Testis (tissue), 3 donors: ENCODE measurements around the gene UCK1. TPM values are rescaled to one million over a fixed set of nuclear protein-coding genes. Genes with fewer than 3 reads are reported as not detected.

Experiments
- DNase-seq: peaks from one replicate; pipeline ENCODE4 v3.0.0-alpha.2; 2019
- H3K27ac ChIP-seq, 2 donors: fragments of 200-600 bp; sonication (generic); one replicate each; pipeline ENCODE4 v1.5.1; 2019
- H3K27me3 ChIP-seq: fragments of 200-600 bp; sonication (generic); one replicate; pipeline ENCODE4 v1.5.1; 2019
- H3K36me3 ChIP-seq: fragments of 200-600 bp; sonication (generic); one replicate; pipeline ENCODE4 v1.5.1; 2017; ENCODE audit warnings: low read depth; ENCODE audit errors: missing control alignments
- H3K4me1 ChIP-seq: fragments of 200-600 bp; sonication (generic); one replicate; pipeline ENCODE4 v1.5.1; 2019
- H3K4me3 ChIP-seq, 2 donors: fragments of 200-600 bp; sonication (generic); one replicate each; pipeline ENCODE4 v1.5.1; 2017 to 2019
- H3K9me3 ChIP-seq: fragments of 200-600 bp; sonication (generic); one replicate; pipeline ENCODE4 v1.5.1; 2017
- POLR2A ChIP-seq: fragments of 450-650 bp; IDR thresholded peaks from one replicate; pipeline ENCODE4 v1.6.1; 2017; ENCODE audit warnings: antibody characterized with exemption, mild to moderate bottlenecking, moderate library complexity
- WGBS, 2 donors: methylation state at CpG; one replicate each; pipeline ENCODE4 v1.1.5; 2018; 5-methylcytosine and 5-hydroxymethylcytosine counted together
- intact Hi-C: fragments of 100-400 bp; cut with DNase I; formaldehyde crosslinking; loops from one replicate; pipeline ENCODE4 v1.15.1; 2023; ENCODE audit warnings: low total_unique reads
- polyA plus RNA-seq: library from polyadenylated mRNA; stranded (reverse); fragments of 350-450 nt; fragmentation: Illumina TruSeq; extraction: RNeasy Lipid Tissue Mini Kit (QIAGEN cat#74804); gene quantifications from one replicate; pipeline ENCODE4 v1.2.3, GENCODE V29; 2014; ENCODE audit warnings: low read depth, low replicate concordance; ENCODE audit not compliant: insufficient read depth
- total RNA-seq, 2 donors: library from RNA; depleted of rRNA; stranded (reverse); fragments of >200 nt; gene quantifications; one replicate each; pipeline ENCODE4 v1.2.3, GENCODE V29; 2016
- TF ChIP-seq, protein P1 (sequence below), 3 experiments: fragments of 450-650 bp in 2 of 3; fragments of 200-600 bp in 1 of 3; sonication (generic) in 1 of 3; IDR thresholded peaks; one replicate each; pipeline ENCODE4 v1.5.1; 2016 to 2019; ENCODE audit warnings: antibody characterized with exemption in 3 of 3, mild to moderate bottlenecking in 2 of 3, moderate library complexity in 1 of 3

UCK1 gene
- total and polyA plus RNA-seq, 3 donors from 2014 or later: 34.3 to 49.9 (median 41.1) TPM

DNA sequence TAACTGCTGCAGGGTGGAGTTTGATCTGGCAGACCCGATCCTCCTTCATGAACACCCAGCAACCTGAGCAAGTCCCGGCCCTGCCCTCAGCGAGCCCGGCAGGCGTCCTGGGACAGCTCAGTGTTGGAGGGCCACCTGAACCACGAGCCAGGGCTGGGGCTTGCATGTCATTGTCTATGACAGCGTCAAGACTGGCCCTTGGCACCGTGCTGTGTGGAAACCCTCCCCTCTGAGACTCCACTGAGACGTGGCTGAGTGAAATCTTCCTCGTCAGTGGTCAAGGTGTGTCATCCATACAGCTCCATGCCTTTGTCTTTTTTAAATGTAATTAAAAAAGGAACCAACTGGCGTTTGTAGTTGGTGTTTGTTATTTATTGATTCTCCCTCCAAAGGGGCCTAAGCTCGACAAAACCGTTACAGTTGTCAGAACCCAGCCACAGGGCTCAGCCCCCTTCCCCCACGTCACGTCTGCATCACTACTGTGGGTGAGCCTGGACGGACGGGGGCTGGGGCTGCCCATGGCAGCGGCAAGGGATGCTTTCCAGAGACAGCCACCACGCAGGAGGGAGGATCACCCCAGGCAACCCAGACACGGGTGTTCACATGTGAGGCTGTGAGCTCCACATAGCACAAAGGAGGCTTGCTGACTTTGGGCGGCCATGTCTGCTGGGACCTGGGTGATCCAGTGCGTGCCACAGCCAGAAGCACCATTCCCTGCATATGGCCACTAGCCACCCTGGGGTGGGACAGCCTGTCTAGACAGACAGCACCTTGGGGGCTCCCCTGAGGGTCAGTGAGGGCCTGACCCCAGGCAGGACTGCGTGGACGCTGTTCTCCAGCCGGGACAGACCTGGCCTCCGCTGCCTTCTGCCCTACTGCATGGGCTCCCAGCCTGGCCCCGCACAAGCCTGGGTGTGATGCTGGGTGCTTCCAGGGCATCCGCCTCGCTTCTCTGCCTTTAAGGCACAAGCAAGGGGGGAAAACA, 7.3 kb downstream of the UCK1 start:
- intact Hi-C loops: no loop called here
- Histone ChIP-seq H3K27ac (no peak overlapping the region), H3K36me3 (no peaks in the 10 kb centered on the region), H3K27me3 (no peaks in the 10 kb centered on the region), H3K4me1 (no peaks in the 10 kb centered on the region), H3K4me3 (no peak overlapping the region), H3K9me3 (no peaks in the 10 kb centered on the region)
- WGBS, 2 donors: 82% methylated on average over 20 to 29 of the region's 29 CpGs
- DNase-seq: no peak
- no peak for TF ChIP-seq POLR2A
- TF ChIP-seq, protein P1, sequence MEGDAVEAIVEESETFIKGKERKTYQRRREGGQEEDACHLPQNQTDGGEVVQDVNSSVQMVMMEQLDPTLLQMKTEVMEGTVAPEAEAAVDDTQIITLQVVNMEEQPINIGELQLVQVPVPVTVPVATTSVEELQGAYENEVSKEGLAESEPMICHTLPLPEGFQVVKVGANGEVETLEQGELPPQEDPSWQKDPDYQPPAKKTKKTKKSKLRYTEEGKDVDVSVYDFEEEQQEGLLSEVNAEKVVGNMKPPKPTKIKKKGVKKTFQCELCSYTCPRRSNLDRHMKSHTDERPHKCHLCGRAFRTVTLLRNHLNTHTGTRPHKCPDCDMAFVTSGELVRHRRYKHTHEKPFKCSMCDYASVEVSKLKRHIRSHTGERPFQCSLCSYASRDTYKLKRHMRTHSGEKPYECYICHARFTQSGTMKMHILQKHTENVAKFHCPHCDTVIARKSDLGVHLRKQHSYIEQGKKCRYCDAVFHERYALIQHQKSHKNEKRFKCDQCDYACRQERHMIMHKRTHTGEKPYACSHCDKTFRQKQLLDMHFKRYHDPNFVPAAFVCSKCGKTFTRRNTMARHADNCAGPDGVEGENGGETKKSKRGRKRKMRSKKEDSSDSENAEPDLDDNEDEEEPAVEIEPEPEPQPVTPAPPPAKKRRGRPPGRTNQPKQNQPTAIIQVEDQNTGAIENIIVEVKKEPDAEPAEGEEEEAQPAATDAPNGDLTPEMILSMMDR (IDR thresholded peaks at IDR 0.05): no peak

DNA sequence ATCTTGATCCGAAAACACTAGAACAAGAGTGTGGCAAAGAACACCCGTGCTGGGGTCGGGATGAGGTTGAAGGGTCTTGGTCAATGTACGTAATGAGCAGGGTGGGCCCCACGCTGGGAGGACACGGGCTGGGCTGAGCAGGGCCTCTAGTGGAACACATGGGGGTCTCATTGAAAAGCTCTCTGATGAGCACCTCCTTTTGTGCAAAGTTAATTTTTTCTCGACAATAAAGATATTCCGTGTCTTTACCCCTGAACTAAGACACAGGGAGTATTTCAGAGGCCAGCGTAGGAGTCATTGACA, 8.0 kb downstream of the UCK1 start:
- TF ChIP-seq, protein P1 (IDR thresholded peaks at IDR 0.05): no peak
- TF ChIP-seq POLR2A: no peak
- intact Hi-C loops: no loop called here
- WGBS, 2 donors: 87 to 89% methylated on average over 9 of the region's 9 CpGs
- H3K4me1 ChIP-seq: no peaks in the 10 kb centered on the region
- no peak overlapping the region for H3K4me3 ChIP-seq
- H3K36me3 ChIP-seq: no peaks in the 10 kb centered on the region
- no peaks in the 10 kb centered on the region for H3K27me3 ChIP-seq
- H3K9me3 ChIP-seq: no peaks in the 10 kb centered on the region
- no peak for DNase-seq
- no peak overlapping the region for H3K27ac ChIP-seq

DNA sequence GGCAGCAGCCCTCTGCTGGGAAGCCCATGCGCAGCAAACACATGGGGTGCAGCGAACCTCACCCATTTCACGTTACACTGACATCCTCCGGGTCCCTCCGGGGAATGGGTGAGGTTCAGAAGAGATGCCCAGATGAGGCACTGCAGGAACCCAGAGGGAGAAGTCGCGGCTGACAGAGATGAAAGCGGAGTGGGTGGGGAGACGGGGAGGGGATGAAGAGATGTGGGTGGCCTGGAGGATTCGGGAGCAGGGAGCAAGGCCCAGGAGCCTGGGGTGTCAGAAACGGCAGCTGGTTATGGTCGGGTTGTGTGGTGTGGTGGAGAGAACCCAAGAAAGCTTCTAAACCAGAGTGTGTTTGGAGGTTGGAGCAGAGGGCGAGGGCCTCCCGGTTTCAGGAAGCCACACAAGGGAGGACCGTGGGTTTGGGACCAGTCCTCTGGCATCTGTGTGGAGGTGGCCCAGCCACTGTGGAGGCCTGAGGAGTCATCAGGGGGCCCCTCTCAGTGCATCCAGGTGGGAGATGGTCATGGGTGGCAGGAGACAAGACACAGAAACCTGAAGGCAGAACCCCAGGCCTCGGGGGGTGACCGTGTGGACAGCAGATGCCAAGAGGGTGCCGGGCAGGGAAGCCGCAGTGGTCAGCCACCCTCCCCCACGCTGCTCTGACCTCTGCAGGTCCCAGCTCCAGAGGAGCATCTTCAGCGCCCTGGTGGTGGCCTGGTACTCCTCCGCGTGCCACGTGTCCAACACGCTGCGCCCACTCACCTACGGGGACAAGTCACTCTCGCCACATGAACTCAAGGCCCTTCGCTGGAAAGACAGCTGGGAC, 8.6 kb downstream of the UCK1 start:
- intact Hi-C loops: no loop called here
- 89% methylated on average over 24 to 29 of the region's 29 CpGs for WGBS, 2 donors

DNA sequence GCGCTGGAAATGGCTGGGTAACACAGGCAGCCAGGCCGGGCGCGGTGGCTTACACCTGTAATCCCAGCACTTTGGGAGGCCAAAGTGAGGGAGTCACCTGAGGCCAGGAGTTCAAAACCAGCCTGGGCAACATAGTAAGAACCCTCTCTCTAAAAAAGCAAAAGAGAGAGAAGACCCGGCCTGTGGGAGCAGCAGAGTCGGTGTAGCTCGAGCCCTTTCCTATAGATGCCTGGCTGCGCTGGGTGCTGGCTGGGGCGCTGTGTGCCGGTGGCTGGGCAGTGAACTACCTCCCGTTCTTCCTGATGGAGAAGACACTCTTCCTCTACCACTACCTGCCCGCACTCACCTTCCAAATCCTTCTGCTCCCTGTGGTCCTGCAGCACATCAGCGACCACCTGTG, 9.2 kb downstream of the UCK1 start:
- intact Hi-C loops: no loop called here
- DNase-seq: no peak
- no peaks in the 10 kb centered on the region for H3K9me3 ChIP-seq

More for the DNA sequence above, 8.6 kb downstream of the UCK1 start:
- no peaks in the 10 kb centered on the region for H3K9me3 ChIP-seq
- H3K4me1 ChIP-seq: no peaks in the 10 kb centered on the region
- H3K4me3 ChIP-seq: no peak overlapping the region
- no peaks in the 10 kb centered on the region for H3K27me3 ChIP-seq
- no peaks in the 10 kb centered on the region for H3K36me3 ChIP-seq
- TF ChIP-seq, protein P1 (IDR thresholded peaks at IDR 0.05): no peak
- no peak for TF ChIP-seq POLR2A
- H3K27ac ChIP-seq: no peak overlapping the region
- no peak for DNase-seq

More for the DNA sequence above, 9.2 kb downstream of the UCK1 start:
- Histone ChIP-seq H3K4me3 (no peak overlapping the region), H3K4me1 (no peaks in the 10 kb centered on the region), H3K36me3 (no peaks in the 10 kb centered on the region), H3K27me3 (no peaks in the 10 kb centered on the region), H3K27ac (no peak overlapping the region)
- WGBS, 2 donors: 95 to 97% methylated on average over 12 to 13 of the region's 13 CpGs
- no peak for TF ChIP-seq POLR2A
- TF ChIP-seq, protein P1 (IDR thresholded peaks at IDR 0.05): no peak
